H1 (cell line): ENCODE data around the gene CSRP3. TPM values are rescaled to one million over a fixed set of nuclear protein-coding genes. Genes with fewer than 3 reads are reported as not detected.

Experiments
- CTCF ChIA-PET: fragments of 300-600 bp; sonication (Branson Sonifier 250); formaldehyde crosslinking; loops from one replicate; lab custom pipeline; 2021; ENCODE audit not compliant: partially characterized antibody; lab: Charles Lee
- POLR2A ChIA-PET: fragments of 300-600 bp; sonication (Branson Sonifier 250); formaldehyde crosslinking; loops from one replicate; lab custom pipeline; 2021; ENCODE audit warnings: inconsistent platforms; ENCODE audit not compliant: partially characterized antibody; lab: Charles Lee
- DNase-seq, 2 experiments: peaks; one replicate each; pipeline versions ENCODE4 v3.0.0 to v3.0.0-alpha.2; 2010 to 2022; ENCODE audit warnings: low spot score in 2 of 2, low read depth in 1 of 2, mixed read lengths in 1 of 2
- FAIRE-seq: peaks from 2 replicates; lab custom pipeline; 2011; peaks lifted over from hg19 to GRCh38; lab: Jason Lieb, UNC
- H2AFZ ChIP-seq: 2 replicates; pipeline ENCODE4 v1.8.1; 2012; ENCODE audit warnings: low read length, inconsistent platforms
- H2AK5ac ChIP-seq: 2 replicates; pipeline ENCODE4 v1.6.1; 2013; ENCODE audit warnings: low read depth, low read length
- H2BK120ac ChIP-seq: replicated peaks from 2 replicates; pipeline ENCODE3; 2013; ENCODE audit warnings: low read depth, low read length, inconsistent platforms
- H2BK12ac ChIP-seq: 2 replicates; pipeline ENCODE4 v1.6.1; 2013; ENCODE audit warnings: low read depth, low read length
- H2BK15ac ChIP-seq: 2 replicates; pipeline ENCODE4 v1.6.1; 2013; ENCODE audit warnings: low read length
- H2BK20ac ChIP-seq: 2 replicates; pipeline ENCODE4 v1.6.1; 2013; ENCODE audit warnings: low read length
- H2BK5ac ChIP-seq: 2 replicates; pipeline ENCODE4 v1.6.1; 2013; ENCODE audit warnings: low read depth, low read length
- H3K14ac ChIP-seq: 2 replicates; pipeline ENCODE4 v1.6.1; 2013; ENCODE audit warnings: inconsistent platforms; ENCODE audit not compliant: insufficient read length
- H3K18ac ChIP-seq: 2 replicates; pipeline ENCODE4 v1.6.1; 2013; ENCODE audit warnings: low read length; ENCODE audit errors: extremely low read depth
- H3K23ac ChIP-seq: 2 replicates; pipeline ENCODE4 v1.6.1; 2013; ENCODE audit warnings: inconsistent platforms; ENCODE audit not compliant: insufficient read length
- H3K23me2 ChIP-seq: 2 replicates; pipeline ENCODE4 v1.6.1; 2013; ENCODE audit warnings: low read depth, low read length
- H3K27ac ChIP-seq: 2 replicates; pipeline ENCODE4 v1.6.1; 2011; ENCODE audit warnings: low read depth, low read length, inconsistent platforms
- H3K27me3 ChIP-seq, 4 experiments: replicated peaks in 1 of 4; 1 replicate in 1 of 4; 2 replicates in 3 of 4; pipeline versions ENCODE4 v1.6.1 to v1.8.1; 2011 to 2013; ENCODE audit warnings: low read length in 3 of 4, mild to moderate bottlenecking in 3 of 4, inconsistent platforms in 2 of 4, mixed read lengths in 2 of 4, moderate library complexity in 1 of 4; ENCODE audit not compliant: control insufficient read depth in 3 of 4, insufficient read depth in 3 of 4; ENCODE audit errors: extremely low read depth in 1 of 4
- H3K36me3 ChIP-seq, 4 experiments: 2 replicates each; pipeline versions ENCODE4 v1.6.1 to v1.8.1; 2011 to 2013; ENCODE audit warnings: mild to moderate bottlenecking in 4 of 4, low read length in 3 of 4, moderate library complexity in 2 of 4, control low read depth in 1 of 4, inconsistent platforms in 1 of 4; ENCODE audit not compliant: insufficient read depth in 4 of 4, control insufficient read depth in 2 of 4
- H3K4ac ChIP-seq: replicated peaks from 2 replicates; pipeline ENCODE3; 2013; ENCODE audit warnings: low read length, low read depth, mixed read lengths, inconsistent platforms; ENCODE audit not compliant: insufficient read length
- H3K4me1 ChIP-seq, 4 experiments: replicated peaks in 1 of 4; 1 replicate in 1 of 4; 2 replicates in 3 of 4; pipeline versions ENCODE4 v1.6.1 to v1.8.1; 2011 to 2013; ENCODE audit warnings: low read length in 3 of 4, inconsistent platforms in 2 of 4, mixed read lengths in 1 of 4; ENCODE audit not compliant: insufficient read depth in 4 of 4, control insufficient read depth in 3 of 4
- H3K4me2 ChIP-seq, 2 experiments: 2 replicates each; pipeline versions ENCODE4 v1.6.1 to v1.8.1; 2011 to 2013; ENCODE audit warnings: low read depth in 2 of 2, low read length in 2 of 2, control low read depth in 1 of 2, inconsistent platforms in 1 of 2, mild to moderate bottlenecking in 1 of 2; ENCODE audit not compliant: insufficient read depth in 1 of 2
- H3K4me3 ChIP-seq, 4 experiments: fragments of 200-600, 300-600 bp in 1 of 4; sonication (generic), shearing (Covaris generic), sonication (Bioruptor Twin) in 1 of 4; 2 replicates each; pipeline versions ENCODE4 v1.5.1 to v1.8.1; 2011 to 2016; ENCODE audit warnings: low read length in 4 of 4, low read depth in 3 of 4, control low read depth in 2 of 4, inconsistent platforms in 2 of 4, mild to moderate bottlenecking in 2 of 4, mixed read lengths in 1 of 4, moderate library complexity in 1 of 4; ENCODE audit not compliant: insufficient read depth in 2 of 4; ENCODE audit errors: extremely low read depth in 1 of 4
- H3K56ac ChIP-seq: replicated peaks from 2 replicates; pipeline ENCODE3; 2013; ENCODE audit warnings: low read depth, mild to moderate bottlenecking, mixed read lengths, low read length, inconsistent platforms; ENCODE audit not compliant: insufficient read length
- H3K79me1 ChIP-seq: 2 replicates; pipeline ENCODE4 v1.6.1; 2013; ENCODE audit warnings: low read depth, low read length, control low read depth
- H3K79me2 ChIP-seq, 2 experiments: 2 replicates each; pipeline versions ENCODE4 v1.6.1 to v1.8.1; 2012 to 2013; ENCODE audit warnings: low read length in 2 of 2, mild to moderate bottlenecking in 2 of 2, inconsistent platforms in 1 of 2; ENCODE audit not compliant: insufficient read depth in 2 of 2, control insufficient read depth in 1 of 2
- H3K9ac ChIP-seq, 4 experiments: replicated peaks in 1 of 4; 1 replicate in 1 of 4; 2 replicates in 3 of 4; pipeline versions ENCODE4 v1.6.1 to v1.8.1; 2011 to 2013; ENCODE audit warnings: low read depth in 3 of 4, low read length in 3 of 4, control low read depth in 2 of 4, mild to moderate bottlenecking in 2 of 4, moderate library complexity in 2 of 4, inconsistent platforms in 1 of 4; ENCODE audit errors: extremely low read depth in 1 of 4
- H3K9me3 ChIP-seq, 2 experiments: 2 replicates each; pipeline versions ENCODE4 v1.6.1 to v1.8.1; 2012 to 2013; ENCODE audit warnings: mild to moderate bottlenecking in 2 of 2, moderate library complexity in 2 of 2, control low read depth in 1 of 2, inconsistent platforms in 1 of 2, low read depth in 1 of 2, low read length in 1 of 2, mixed read lengths in 1 of 2; ENCODE audit not compliant: insufficient read depth in 2 of 2
- H4K20me1 ChIP-seq, 2 experiments: replicated peaks in 1 of 2; 2 replicates each; pipeline versions ENCODE3 to v1.8.1; 2011 to 2013; ENCODE audit warnings: inconsistent platforms in 2 of 2, low read length in 2 of 2, mild to moderate bottlenecking in 1 of 2; ENCODE audit not compliant: insufficient read depth in 2 of 2, control insufficient read depth in 1 of 2
- H4K5ac ChIP-seq: 2 replicates; pipeline ENCODE4 v1.6.1; 2013; ENCODE audit warnings: low read length, low read depth, mixed read lengths, inconsistent platforms; ENCODE audit not compliant: insufficient read length
- H4K8ac ChIP-seq: 2 replicates; pipeline ENCODE4 v1.8.0; 2013; ENCODE audit warnings: mild to moderate bottlenecking, moderate library complexity, low read length, inconsistent platforms; ENCODE audit not compliant: insufficient read depth; ENCODE audit errors: extremely low read depth
- H4K91ac ChIP-seq: replicated peaks from 2 replicates; pipeline ENCODE3; 2013; ENCODE audit warnings: low read length, mixed read lengths, inconsistent platforms; ENCODE audit not compliant: insufficient read length
- CEBPB ChIP-seq: IDR thresholded peaks from 2 replicates; pipeline ENCODE4 v1.6.1; 2012; ENCODE audit warnings: low read depth, low read length
- MAX ChIP-seq: IDR thresholded peaks from 2 replicates; pipeline ENCODE4 v1.6.1; 2012; ENCODE audit warnings: inconsistent platforms
- WGBS, 2 experiments: shearing (Covaris generic) in 1 of 2; methylation state at CpG; one replicate each; pipeline versions ENCODE4 v1.1.6 to v1.1.7; 2013 to 2015; ENCODE audit warnings: low lambda C conversion rate in 2 of 2, mixed read lengths in 2 of 2, inconsistent platforms in 1 of 2, low coverage in 1 of 2, missing lambda C conversion rate in 1 of 2; ENCODE audit not compliant: insufficient replicate concordance in 2 of 2, insufficient coverage in 1 of 2, insufficient read length in 1 of 2; ENCODE audit errors: extremely low coverage in 1 of 2, missing lambda C conversion rate in 1 of 2; 5-methylcytosine and 5-hydroxymethylcytosine counted together
- polyA plus RNA-seq, 7 experiments: library from polyadenylated mRNA; depleted of rRNA in 3 of 7; stranded (reverse) in 5 of 7; unstranded in 2 of 7; fragments of >200 nt in 5 of 7; fragments of 200-250 nt in 2 of 7; gene quantifications; 1 replicate in 5 of 7; 2 replicates in 1 of 7; 4 replicates in 1 of 7; pipeline versions ENCODE4 v1.2.1 to v1.2.3, GENCODE V29; 2011 to 2013; ENCODE audit warnings: missing spikeins in 2 of 7, mixed read lengths in 2 of 7
- total RNA-seq: library from RNA; stranded (reverse); fragmentation: NEBNext Ultra II Directional; extraction: Animal tissue kit (Norgen Biotek cat#: 25700); gene quantifications from 2 replicates; pipeline ENCODE4 v1.2.1, GENCODE V29; 2021

Gene CSRP3
- total and polyA plus RNA-seq, 2 of the 8 experiments (the other 6 are each of a cell fraction or from before 2014, with no cell fraction given), result not detected

GRCh38 chr11:19218786-19219460, 17.1 kb upstream of the CSRP3 start:
- no peak overlapping the region for H3K4me3 ChIP-seq
- H3K56ac ChIP-seq, result no peak overlapping the region
- H4K8ac ChIP-seq, result peak overlapping the region; percentile 38; the same call in 1 of the 2 replicates
- H3K36me3 ChIP-seq, result peaks cover 0 to 5% (median 2%) of the 10 kb centered on the region in 4 experiments; a peak in 2 of 8 replicates
- ChIA-PET CTCF (interaction anchor here (1.1 to 1.2 kb wide), 2 partner anchors 41 to 148 kb away, joined by 3 read pairs; no protein-coding TSS in a partner anchor), POLR2A (no interaction called here)
- H2BK12ac ChIP-seq, result peak overlapping the region; percentile 72; the same call in 1 of the 2 replicates
- no peak overlapping the region for H3K4ac ChIP-seq
- no peaks in the 10 kb centered on the region for H3K23me2 ChIP-seq
- FAIRE-seq, result no peak
- H3K18ac ChIP-seq, result no peak overlapping the region
- no peak overlapping the region for H2BK20ac ChIP-seq
- TF ChIP-seq CEBPB (peak; percentile 55), MAX (no peak)
- H3K9ac ChIP-seq, result no peak overlapping the region
- H2AK5ac ChIP-seq, result no peak overlapping the region
- no peak overlapping the region for H2BK5ac ChIP-seq
- peaks cover 0 to 3% (median 0%) of the 10 kb centered on the region in 4 experiments; a peak in 1 of 7 replicates for H3K4me1 ChIP-seq
- H2BK120ac ChIP-seq, result no peak overlapping the region
- no peak overlapping the region for H4K5ac ChIP-seq
- no peaks in the 10 kb centered on the region for H3K79me2 ChIP-seq
- no peak overlapping the region for H2BK15ac ChIP-seq
- H3K9me3 ChIP-seq, result no peaks in the 10 kb centered on the region
- no peak overlapping the region for H3K14ac ChIP-seq
- no peaks in the 10 kb centered on the region for H3K27me3 ChIP-seq
- H3K4me2 ChIP-seq, result no peak overlapping the region
- no peak overlapping the region for H4K91ac ChIP-seq
- no peaks in the 10 kb centered on the region for H3K79me1 ChIP-seq
- no peak for DNase-seq
- H3K27ac ChIP-seq, result no peak overlapping the region
- 89% methylated on average over 15 of the region's 15 CpGs; no CpG with 5 or more reads in 1 of the 2 experiments for WGBS, 2 experiments
- H3K23ac ChIP-seq, result peak overlapping the region; percentile 1
- H2AFZ ChIP-seq, result 0 out of 2 replicates have a peak overlapping the region, but pooled peaks have one; percentile 77
- H4K20me1 ChIP-seq, result no peaks in the 10 kb centered on the region
